NCI-H82 (cell line): ENCODE measurements around the gene PPARA.
"Not testable (repeated sequence)": the region's sequence is repeated elsewhere in the genome, so short reads cannot be mapped to it uniquely, and the experiment has no call there.

Experiments
- DNase-seq: peaks from one replicate; lab custom pipeline; 2025; lab: John Stamatoyannopoulos, UW

Gene PPARA

DNA sequence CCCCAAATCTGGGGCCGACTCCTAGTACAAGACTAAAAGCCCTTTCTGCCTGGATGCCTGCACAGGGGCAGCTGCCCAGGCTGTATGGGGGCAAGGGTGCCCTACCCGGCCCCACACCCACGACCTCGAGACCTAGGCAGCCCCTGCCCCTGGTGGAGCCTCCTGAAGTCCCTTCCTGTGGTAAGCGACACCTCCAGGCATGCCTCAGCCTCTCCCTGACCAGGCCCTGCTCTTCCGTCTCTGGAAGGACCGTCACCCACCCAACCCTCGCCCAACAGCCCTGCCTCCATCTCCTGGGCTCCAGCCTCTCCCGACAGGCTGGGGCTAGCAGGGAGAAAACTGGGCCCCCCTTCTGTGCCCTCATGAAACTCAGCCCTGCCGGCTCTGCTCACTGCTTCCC is 22.8 kb upstream of the PPARA start:
- DNase-seq: no peak

- no peak for DNase-seq
These were observed 21.7 kb upstream of the PPARA start for GRCh38 chr22:46128606-46129005.

- DNase-seq: no peak
These were observed 20.8 kb upstream of the PPARA start for GRCh38 chr22:46129390-46130041.

- DNase-seq: no peak
These were observed 19.2 kb upstream of the PPARA start for GRCh38 chr22:46131151-46131587.

- not testable (repeated sequence) for DNase-seq
These were observed 18.0 kb upstream of the PPARA start for GRCh38 chr22:46132193-46132829.

DNA sequence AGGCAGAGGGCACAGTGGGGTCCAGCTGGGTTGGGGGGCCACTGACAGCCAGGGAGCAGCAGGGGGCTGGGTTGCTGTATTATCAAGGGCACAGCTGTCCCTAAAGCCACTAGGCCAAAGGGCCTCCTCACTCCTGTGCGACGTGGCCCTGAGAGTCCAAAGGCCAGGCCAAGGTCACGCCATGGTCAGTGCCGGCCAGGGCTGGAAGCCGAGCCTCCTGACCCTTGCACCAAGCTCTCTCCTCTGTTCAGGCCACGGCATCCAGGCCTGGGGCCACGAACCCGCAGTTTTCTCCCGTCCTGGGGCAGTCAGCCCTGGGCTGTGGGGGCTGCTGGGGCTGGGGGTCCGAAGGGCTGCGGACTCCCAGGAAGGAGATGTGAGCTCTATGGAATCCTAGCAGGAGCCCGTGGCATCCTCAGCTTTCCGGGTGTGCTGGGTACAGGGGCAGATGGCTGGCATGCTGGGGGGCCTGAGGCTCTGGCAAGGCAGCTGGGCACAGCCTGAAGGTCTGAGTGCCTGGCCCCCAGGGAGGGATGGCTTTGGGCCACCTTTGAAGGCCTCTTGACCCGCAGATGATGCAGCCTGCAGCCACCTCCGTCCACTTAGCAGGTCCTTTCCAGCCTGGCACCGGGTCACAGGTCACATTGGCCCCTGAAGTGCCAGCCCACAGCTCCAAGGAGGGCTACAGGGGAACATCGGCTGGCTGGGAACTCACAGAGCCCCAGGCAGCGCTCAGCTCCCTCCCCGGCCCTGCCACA is 17.3 kb upstream of the PPARA start:
- DNase-seq: no peak

DNA sequence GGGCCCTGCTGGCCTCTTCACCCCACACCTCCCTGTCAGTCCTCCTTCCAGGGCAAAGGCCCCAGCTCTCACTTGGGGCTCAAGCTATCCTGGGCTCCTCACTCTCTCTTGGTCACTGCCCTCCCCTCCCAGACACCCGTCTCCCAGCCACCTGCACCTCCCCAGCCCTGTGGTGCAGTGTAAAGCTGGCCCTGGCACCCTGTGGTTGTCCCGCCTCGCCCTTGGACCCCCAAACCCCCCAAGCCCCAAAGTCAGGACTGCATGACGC is 16.8 kb upstream of the PPARA start:
- DNase-seq: no peak

DNA sequence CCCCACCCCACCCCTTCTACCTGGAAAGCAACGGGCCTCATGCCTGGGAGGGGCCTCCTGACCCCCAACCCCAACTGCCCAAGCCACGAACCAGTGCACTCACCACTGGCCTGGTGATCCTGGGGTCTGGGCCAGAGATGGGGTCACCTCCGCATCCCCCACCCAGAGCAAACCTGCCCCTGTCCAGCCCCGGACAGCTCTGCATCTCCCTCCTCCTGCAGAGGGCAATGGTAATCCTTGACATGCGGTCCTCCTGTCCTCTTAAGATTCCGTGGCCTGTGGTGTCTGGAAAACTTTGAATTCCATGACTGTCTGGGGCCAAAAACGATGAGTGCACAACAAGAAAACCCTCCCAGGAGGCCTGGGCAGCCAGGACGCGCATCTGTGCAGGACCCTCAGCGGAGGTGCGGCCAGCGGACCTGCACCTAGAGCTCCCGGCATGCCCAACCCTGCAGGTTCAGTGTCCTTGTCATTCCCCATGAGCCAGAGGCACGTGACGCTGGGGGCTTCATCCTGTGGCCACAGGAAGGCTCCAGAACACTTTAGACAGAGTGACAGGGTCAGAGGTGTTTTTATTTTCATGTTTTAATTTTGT is 16.1 kb upstream of the PPARA start:
- DNase-seq: no peak

DNA sequence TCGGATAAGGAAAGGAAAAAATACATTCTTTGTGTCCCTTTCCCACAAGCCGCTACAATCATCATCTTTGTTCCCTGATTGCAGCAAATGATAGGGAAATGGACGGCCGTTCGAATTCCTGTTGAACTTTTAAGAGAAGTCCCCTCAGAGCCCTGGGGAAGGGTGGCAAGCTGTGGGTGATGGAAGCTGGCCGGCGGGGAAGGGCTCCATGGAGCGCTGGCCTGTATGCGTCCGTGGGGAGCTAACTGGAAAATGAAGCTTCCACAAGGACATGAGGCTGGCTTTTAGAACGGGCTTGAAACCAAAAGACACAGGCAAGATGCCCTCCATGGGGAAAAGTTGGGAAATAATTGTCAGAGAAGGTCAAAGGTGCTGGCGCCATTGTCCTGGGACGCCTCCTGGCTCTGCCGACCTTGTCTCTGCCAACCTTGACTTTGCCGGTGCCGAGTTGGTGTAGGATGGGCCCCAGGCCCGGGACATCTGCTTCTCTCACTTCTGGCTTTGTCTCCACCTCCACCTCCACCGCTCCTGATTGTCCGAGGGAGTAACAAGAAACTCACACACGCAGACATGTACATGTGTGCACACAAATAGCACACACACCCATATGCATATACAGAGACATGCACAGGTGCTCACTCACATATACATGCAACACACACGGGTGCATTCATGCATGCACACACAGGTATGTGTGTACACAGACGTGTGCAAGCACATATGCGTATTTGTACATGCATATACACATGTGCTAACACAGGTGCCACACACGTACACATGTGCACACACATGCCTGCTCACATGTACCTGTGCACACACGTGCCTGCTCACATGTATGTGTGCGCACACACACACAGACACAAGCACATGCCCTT is 14.5 kb upstream of the PPARA start:
- DNase-seq: no peak

- DNase-seq: no peak
These were observed 13.7 kb upstream of the PPARA start for GRCh38 chr22:46136486-46137217.

DNA sequence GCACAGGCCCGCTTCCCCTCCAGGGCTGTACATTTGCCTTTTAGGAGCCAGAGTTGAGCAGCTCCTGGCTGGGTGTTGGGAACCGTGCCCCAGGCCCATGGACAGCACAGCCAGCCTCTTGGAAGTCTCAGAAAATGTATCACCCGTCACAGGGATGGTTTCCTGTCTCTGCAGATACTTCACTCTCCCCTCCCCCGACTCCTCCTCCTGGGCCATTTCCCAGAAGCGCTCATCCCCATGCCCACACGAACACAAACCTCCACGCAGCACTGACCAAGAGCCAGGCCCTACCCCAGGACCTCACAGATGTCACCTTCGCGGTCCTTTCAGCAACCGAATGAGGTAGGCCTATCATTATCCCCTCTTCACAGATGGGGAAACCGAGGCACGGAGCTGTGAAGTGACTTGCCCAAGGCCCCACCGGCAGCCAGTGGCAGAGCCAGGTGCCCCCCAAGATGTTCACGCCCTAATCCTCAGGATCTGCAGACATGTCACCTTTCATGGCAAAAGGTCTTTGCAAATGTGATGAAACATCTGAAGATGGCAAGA is 13.0 kb upstream of the PPARA start:
- no peak for DNase-seq

DNA sequence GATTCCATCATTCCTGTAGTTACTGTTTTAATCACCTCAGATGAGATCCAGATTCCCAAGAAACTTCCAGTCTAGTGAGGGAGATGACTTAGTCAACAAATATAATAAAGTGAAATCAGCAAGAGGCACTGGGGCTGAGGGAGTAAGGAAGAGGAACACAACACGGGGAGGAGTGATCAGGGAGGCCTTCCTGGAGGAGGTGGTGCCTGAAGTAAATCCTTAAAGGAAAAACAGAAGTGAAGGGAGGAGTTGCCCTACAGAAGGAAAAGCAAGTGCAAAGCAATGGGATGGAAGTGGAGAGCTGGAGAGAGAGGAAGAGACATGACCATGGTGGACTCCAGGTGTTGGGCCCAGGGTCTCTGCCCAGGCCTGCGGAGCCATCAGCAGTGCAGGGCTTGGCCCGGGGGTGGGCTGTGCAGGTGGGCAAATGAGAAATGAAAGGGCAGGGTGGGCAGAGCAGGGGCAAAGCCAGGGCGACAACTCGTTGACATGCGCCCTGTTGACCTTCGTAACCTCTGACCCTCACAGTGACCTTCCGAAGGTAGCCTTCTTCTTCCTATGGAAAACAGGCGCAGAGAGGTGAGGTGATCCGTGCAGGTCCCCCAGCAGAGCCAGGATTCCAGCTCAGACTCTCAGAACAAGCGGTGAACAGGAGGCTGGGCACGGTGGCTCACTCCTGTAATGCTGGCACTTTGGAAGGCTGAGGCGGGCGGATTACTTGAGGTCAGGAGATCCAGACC is 12.1 kb upstream of the PPARA start:
- no peak for DNase-seq

DNA sequence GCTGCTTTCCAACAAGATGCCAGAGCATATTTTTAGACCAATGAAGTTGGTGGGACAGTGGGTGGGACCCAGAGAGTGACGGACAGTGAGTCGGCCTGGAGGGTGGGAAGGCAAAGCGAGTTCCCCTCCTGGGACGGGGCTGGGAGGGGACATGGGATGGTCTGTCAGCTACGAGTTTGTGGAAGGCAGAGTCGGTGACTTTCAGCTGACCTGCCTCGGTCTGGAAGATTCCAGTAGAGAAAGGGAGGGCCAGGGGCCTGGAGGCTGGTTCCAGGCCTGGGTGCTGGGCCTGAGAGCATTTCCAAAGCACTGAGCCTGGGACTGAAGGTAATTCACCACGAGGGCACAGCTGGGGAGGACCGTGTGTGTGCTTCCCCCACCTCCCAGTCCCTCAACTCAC is 10.9 kb upstream of the PPARA start:
- DNase-seq: not testable (repeated sequence)

GRCh38 chr22:46139895-46140350 is 10.4 kb upstream of the PPARA start:
- no peak for DNase-seq

DNA sequence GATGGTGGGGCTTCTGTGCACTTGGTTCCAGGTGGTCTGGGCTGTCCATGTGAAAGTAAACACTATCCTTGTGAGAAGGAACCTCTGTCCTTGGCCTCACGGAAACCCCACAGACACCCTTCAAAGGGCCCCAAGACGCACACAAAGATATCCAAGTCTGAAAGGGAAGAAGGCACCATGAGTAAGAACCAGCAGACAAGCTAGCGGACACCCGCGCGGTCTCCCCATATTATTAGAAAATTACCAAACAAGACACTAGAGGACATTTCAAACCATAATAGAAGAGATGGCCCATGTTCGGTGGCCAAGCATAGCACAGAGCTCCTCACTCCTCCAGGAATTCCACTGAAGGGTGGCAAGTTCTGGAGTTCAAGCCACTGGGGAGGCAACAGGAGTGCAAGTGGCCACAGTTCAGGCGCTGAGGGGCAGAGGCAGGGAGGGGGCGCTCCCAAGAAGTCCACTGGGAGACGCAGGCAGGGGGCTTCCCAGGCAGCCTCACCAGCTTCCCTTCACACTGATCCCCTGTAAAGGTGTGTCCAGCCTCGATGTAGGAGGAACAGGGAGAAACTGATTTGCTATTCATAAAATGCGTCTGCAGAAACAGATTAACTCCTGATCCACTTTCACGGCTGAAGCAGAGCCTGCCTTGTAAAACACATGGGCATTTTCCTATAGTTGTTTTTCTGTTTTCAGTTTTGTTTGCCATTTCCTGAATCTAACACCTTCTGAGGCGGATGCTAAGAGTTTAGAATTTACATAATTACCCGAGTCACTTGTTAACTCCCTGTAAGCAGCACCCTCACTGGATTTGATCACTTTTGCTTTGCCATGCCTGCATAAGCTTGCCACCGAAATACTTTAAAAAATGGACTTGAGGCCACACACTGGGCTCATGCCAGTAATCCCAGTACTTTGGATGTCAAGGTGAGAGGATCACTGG is 9.1 kb upstream of the PPARA start:
- DNase-seq: no peak

DNA sequence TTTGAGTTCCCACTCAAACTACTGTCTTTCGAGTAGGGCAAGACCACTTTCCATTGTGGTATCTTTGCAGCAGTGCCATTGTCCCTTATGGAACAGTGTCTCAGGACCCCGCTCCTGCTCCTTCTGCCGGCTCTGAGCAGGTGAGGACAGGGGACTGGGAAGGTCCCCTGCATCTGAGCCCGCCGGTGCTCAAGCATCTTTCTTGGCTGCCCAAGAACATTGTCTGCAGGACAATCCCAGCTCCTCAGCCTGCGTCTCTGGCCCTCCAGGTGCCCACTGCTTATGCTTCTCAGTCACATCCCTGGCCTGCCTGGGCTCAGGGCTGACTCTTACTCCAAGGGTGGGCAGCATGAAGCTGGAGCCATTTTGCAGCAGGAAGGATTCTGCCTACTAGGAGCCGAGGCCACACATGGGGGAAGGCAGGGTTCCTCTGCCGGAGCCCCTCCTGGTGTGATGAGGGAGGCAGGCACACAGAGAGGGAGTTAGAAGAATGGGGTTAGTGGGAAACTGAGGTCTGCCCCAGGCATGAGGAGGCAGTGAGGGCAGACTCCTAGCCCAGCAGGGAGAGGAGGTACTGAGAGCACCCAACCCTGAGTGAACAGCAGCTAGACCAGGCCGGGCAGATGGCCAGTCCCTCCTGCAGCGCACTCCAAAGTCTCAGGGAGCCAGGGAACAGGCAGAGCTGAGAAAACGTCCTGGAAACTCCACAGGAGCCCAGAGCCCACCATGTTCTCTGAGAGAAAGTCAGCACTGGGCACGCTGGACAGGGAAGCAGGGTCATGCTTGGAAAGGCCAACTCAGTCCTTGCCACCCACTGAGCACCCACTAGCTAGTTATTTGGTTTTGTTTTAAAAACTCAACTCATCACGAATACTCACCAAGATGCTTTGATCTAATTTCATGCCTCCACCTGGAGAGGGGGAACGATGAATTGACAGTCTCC is 7.5 kb upstream of the PPARA start:
- DNase-seq: no peak

- DNase-seq: no peak
These were observed 6.7 kb upstream of the PPARA start for GRCh38 chr22:46143491-46144147.
